PC-3 (cell line): ENCODE data around the gene LUZP4. TPM values are rescaled to one million over a fixed set of nuclear protein-coding genes. Genes with fewer than 3 reads are reported as not detected.

Experiments
- ATAC-seq: fragments of 200-7000 bp; cut with Tn5 transposase; 2 replicates; pipeline ENCODE4 v1.9.1; 2020; ENCODE audit warnings: mild to moderate bottlenecking, moderate library complexity
- BruUV-seq: library from RNA; stranded (reverse); fragments of 400-500 nt; replicated peaks from 2 replicates; lab custom pipeline; 2021; lab: Mats Ljungman, UMichigan
- CTCF ChIA-PET: fragments of 300-600 bp; sonication (Branson Sonifier 250); formaldehyde crosslinking; loops from one replicate; lab custom pipeline; 2022; ENCODE audit warnings: antibody characterized with exemption; lab: Charles Lee
- POLR2A ChIA-PET: fragments of 300-600 bp; sonication (Branson Sonifier 250); formaldehyde crosslinking; loops from one replicate; lab custom pipeline; 2022; ENCODE audit warnings: antibody characterized with exemption; ENCODE audit not compliant: unreplicated experiment; lab: Charles Lee
- DNase-seq: peaks from one replicate; pipeline ENCODE4 v3.0.0-alpha.2; 2015
- H2AFZ ChIP-seq: fragments of 300-600 bp; sonication (generic); 2 replicates; pipeline ENCODE4 v1.6.0; 2016; ENCODE audit warnings: antibody characterized with exemption, low read length
- H3F3A ChIP-seq: fragments of 300-600 bp; sonication (generic); one replicate; pipeline ENCODE4 v1.6.0; 2017; ENCODE audit warnings: antibody characterized with exemption, low read length, control low read depth, mild to moderate bottlenecking; ENCODE audit not compliant: unreplicated experiment
- H3K27ac ChIP-seq: fragments of 300-600 bp; sonication (generic); 2 replicates; pipeline ENCODE4 v1.5.1; 2016; ENCODE audit warnings: mild to moderate bottlenecking, low read length
- H3K27me3 ChIP-seq: fragments of 300-600 bp; sonication (generic); 2 replicates; pipeline ENCODE4 v1.6.1; 2016; ENCODE audit warnings: low read length, mixed read lengths
- H3K36me3 ChIP-seq: fragments of 300-600 bp; sonication (generic); 2 replicates; pipeline ENCODE4 v1.6.1; 2016; ENCODE audit warnings: low read depth, mixed run types, low read length, mixed read lengths
- H3K4me1 ChIP-seq: fragments of 300-600 bp; sonication (generic); 2 replicates; pipeline ENCODE4 v1.5.1; 2016; ENCODE audit warnings: low read length; ENCODE audit not compliant: insufficient read depth
- H3K4me2 ChIP-seq: fragments of 300-600 bp; sonication (generic); 2 replicates; pipeline ENCODE4 v1.6.0; 2016; ENCODE audit warnings: low read length
- H3K4me3 ChIP-seq: fragments of 300-600 bp; sonication (generic); 2 replicates; pipeline ENCODE4 v1.5.1; 2016; ENCODE audit warnings: mild to moderate bottlenecking, low read length, mixed read lengths
- H3K79me2 ChIP-seq: fragments of 300-600 bp; sonication (generic); 2 replicates; pipeline ENCODE4 v1.6.1; 2017; ENCODE audit warnings: low read length, mixed read lengths
- H3K9ac ChIP-seq: fragments of 300-600 bp; sonication (generic); 2 replicates; pipeline ENCODE4 v1.6.0; 2016; ENCODE audit warnings: mild to moderate bottlenecking, low read length
- H3K9me2 ChIP-seq: fragments of 300-600 bp; sonication (generic); replicated peaks from 2 replicates; pipeline ENCODE4 v1.6.1; 2016; ENCODE audit warnings: mixed run types, low read length, mixed read lengths
- H3K9me3 ChIP-seq: fragments of 300-600 bp; sonication (generic); 2 replicates; pipeline ENCODE4 v1.6.1; 2016; ENCODE audit warnings: low read length, mixed read lengths
- H4K20me1 ChIP-seq: fragments of 300-600 bp; sonication (generic); 2 replicates; pipeline ENCODE4 v1.6.1; 2016; ENCODE audit warnings: low read length, mixed read lengths
- EZH2 ChIP-seq: fragments of 300-600 bp; sonication (generic); IDR thresholded peaks from one replicate; pipeline ENCODE4 v1.6.1; 2017; ENCODE audit warnings: antibody characterized with exemption, mild to moderate bottlenecking, low read length; ENCODE audit not compliant: unreplicated experiment
- EZH2phosphoT487 ChIP-seq: fragments of 300-600 bp; sonication (generic); IDR thresholded peaks from 2 replicates; pipeline ENCODE4 v1.6.1; 2018; ENCODE audit warnings: mild to moderate bottlenecking, antibody characterized with exemption, low read length, borderline replicate concordance
- intact Hi-C: fragments of 100-400 bp; cut with micrococcal nuclease; formaldehyde crosslinking; loops from 2 replicates; pipeline ENCODE4 v1.9.0; 2023
- total RNA-seq: library from RNA; depleted of rRNA; stranded (reverse); fragments of >200 nt; gene quantifications from 2 replicates; pipeline ENCODE4 v1.2.3, GENCODE V29; 2014; rRNA removed
- TF ChIP-seq, protein P1 (sequence below): fragments of 300-600 bp; sonication (generic); conservative IDR thresholded peaks from 2 replicates; pipeline ENCODE4 v1.5.1; 2017; ENCODE audit warnings: antibody characterized with exemption, low read depth, mild to moderate bottlenecking, low read length

LUZP4 gene
- total RNA-seq, 1 experiment from 2014 or later, result not detected

DNA sequence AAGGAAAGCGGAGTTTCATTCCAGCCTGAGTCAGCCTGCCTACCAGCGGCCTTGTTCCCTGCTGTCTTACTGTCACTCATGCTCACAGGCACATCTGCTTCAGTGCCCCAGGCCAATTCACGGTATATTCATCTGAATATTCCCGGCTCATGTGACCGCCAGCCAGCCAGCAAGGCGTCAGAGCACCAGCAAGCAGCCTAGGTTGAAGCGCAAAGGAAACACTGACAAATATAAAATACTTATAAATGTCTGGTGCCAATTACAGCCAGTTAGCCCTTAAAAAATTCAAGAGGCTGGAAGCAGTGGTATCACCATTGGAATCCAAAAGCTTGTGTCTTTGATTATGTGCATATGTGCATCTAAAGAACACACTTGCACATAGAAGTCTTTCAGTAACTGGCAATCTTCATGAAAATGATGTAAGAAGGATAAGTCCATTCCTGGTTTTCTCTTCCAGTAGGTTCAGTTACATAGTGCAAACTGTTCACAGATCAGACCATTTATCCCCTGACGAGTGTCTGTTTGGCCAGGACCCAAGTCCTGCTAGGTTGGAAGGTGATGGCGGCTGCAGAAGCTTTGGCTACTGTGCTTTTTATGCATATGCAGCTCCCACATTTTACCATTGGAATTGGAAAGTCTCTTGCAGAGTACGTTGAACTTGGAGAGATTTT lies 61.3 kb downstream of the LUZP4 start:
- ChIA-PET POLR2A (no interaction called here), CTCF (no interaction called here)
- no peaks in the 10 kb centered on the region for H3K9me2 ChIP-seq
- BruUV-seq, result no TSS peak
- H3K4me2 ChIP-seq, result no peak overlapping the region
- no peaks in the 10 kb centered on the region for H3F3A ChIP-seq
- no peak overlapping the region for H2AFZ ChIP-seq
- no peaks in the 10 kb centered on the region; the same call in 1 of the 2 replicates for H3K4me1 ChIP-seq
- H3K27ac ChIP-seq, result no peak overlapping the region
- TF ChIP-seq EZH2phosphoT487 (no peak), EZH2 (no peak)
- TF ChIP-seq, protein P1, sequence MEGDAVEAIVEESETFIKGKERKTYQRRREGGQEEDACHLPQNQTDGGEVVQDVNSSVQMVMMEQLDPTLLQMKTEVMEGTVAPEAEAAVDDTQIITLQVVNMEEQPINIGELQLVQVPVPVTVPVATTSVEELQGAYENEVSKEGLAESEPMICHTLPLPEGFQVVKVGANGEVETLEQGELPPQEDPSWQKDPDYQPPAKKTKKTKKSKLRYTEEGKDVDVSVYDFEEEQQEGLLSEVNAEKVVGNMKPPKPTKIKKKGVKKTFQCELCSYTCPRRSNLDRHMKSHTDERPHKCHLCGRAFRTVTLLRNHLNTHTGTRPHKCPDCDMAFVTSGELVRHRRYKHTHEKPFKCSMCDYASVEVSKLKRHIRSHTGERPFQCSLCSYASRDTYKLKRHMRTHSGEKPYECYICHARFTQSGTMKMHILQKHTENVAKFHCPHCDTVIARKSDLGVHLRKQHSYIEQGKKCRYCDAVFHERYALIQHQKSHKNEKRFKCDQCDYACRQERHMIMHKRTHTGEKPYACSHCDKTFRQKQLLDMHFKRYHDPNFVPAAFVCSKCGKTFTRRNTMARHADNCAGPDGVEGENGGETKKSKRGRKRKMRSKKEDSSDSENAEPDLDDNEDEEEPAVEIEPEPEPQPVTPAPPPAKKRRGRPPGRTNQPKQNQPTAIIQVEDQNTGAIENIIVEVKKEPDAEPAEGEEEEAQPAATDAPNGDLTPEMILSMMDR, result no peak
- H3K79me2 ChIP-seq, result no peaks in the 10 kb centered on the region
- no peaks in the 10 kb centered on the region for H3K36me3 ChIP-seq
- no peaks in the 10 kb centered on the region for H4K20me1 ChIP-seq
- H3K27me3 ChIP-seq, result no peaks in the 10 kb centered on the region
- no peak overlapping the region for H3K4me3 ChIP-seq
- ATAC-seq (no peak), DNase-seq (no peak)
- H3K9ac ChIP-seq, result no peak overlapping the region
- intact Hi-C loops, result no loop called here
- no peaks in the 10 kb centered on the region for H3K9me3 ChIP-seq

DNA sequence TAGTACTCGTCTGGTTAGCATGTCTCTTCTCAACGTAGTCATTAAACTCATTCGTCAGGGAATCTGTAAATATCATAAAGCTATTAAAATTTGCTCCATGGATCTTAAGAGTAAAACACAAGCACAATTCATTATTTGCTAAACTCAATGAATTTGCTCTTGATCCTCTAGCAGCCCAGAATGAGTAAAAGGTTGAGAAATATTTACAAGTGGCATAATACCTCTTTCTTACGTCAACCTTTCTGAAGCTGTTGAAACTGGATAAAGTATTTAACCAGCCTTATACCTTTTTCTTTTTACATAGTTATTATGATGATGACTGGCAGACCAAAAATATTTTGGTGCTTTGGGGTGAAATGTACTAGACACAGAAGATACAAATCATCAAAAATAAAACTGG lies 66.9 kb downstream of the LUZP4 start:
- H3K27me3 ChIP-seq, result no peaks in the 10 kb centered on the region
- intact Hi-C loops, result no loop called here
- H3K9me3 ChIP-seq, result no peaks in the 10 kb centered on the region
- H3K79me2 ChIP-seq, result no peaks in the 10 kb centered on the region
- H3K4me2 ChIP-seq, result no peak overlapping the region
- no peak overlapping the region for H3K4me3 ChIP-seq
- H3K36me3 ChIP-seq, result no peaks in the 10 kb centered on the region
- TF ChIP-seq, protein P1, result no peak
- no peak for TF ChIP-seq EZH2
- no peak for TF ChIP-seq EZH2phosphoT487
- no peak overlapping the region for H3K27ac ChIP-seq
- CTCF ChIA-PET, result no interaction called here
- no peak overlapping the region for H3K9ac ChIP-seq
- no peak overlapping the region for H2AFZ ChIP-seq
- H3K4me1 ChIP-seq, result no peaks in the 10 kb centered on the region
- no peak for ATAC-seq
- BruUV-seq, result no TSS peak
- H3F3A ChIP-seq, result no peaks in the 10 kb centered on the region
- no peaks in the 10 kb centered on the region for H4K20me1 ChIP-seq
- no peaks in the 10 kb centered on the region for H3K9me2 ChIP-seq
- POLR2A ChIA-PET, result interaction anchor here (0.5 kb wide), 1 partner anchor 345 kb away, joined by 3 read pairs; no protein-coding TSS in a partner anchor
- no peak for DNase-seq

Other genes starting within 250 kb of the LUZP4 start
- gene RBMXL3, start 100.3 kb upstream of the LUZP4 start, total RNA-seq, result not detected in 2 replicates
- 0.11 TPM in 1 of 2 replicates, not detected in the other for gene LRCH2, start 55.6 kb upstream of the LUZP4 start, total RNA-seq